ENCODE data around the gene BEST1.

- TF ChIP-seq EZH2 (IDR thresholded peaks at IDR 0.05; ENCODE audit: insufficient read depth, poor library complexity, severe bottlenecking) (no peak), EZH2phosphoT487 (IDR thresholded peaks at IDR 0.05; ENCODE audit: insufficient read depth, low read depth) (no peak)
Observed at GRCh38 chr11:61955422-61956135, 5.4 kb downstream of the BEST1 start.

Data from GM23248 (cell line).